Duodenal mucosa (tissue), 2 donors: Measurements from ENCODE around the gene ITGAD.

Experiments used
- H3K27ac ChIP-seq: one replicate; pipeline ENCODE4 v1.7.0; 2013; ENCODE audit warnings: low read depth, low read length
- H3K27me3 ChIP-seq, 2 donors: one replicate each; pipeline ENCODE4 v1.7.0; 2013; ENCODE audit warnings: low read length in 2 of 2, control low read depth in 1 of 2; ENCODE audit not compliant: insufficient read depth in 2 of 2, control insufficient read depth in 1 of 2
- H3K36me3 ChIP-seq, 2 donors: one replicate each; pipeline ENCODE4 v1.7.0; 2013; ENCODE audit warnings: low read length in 2 of 2, control low read depth in 1 of 2; ENCODE audit not compliant: insufficient read depth in 2 of 2, control insufficient read depth in 1 of 2
- H3K4me1 ChIP-seq, 2 donors: one replicate each; pipeline ENCODE4 v1.7.0; 2013; ENCODE audit warnings: low read length in 2 of 2, control low read depth in 1 of 2; ENCODE audit not compliant: insufficient read depth in 2 of 2, control insufficient read depth in 1 of 2
- H3K4me3 ChIP-seq, 2 donors: one replicate each; pipeline ENCODE4 v1.7.0; 2013; ENCODE audit warnings: low read length in 2 of 2, low read depth in 1 of 2
- H3K9ac ChIP-seq, 2 donors: one replicate each; pipeline ENCODE4 v1.7.0; 2013; ENCODE audit warnings: low read length in 2 of 2, low read depth in 1 of 2
- H3K9me3 ChIP-seq, 2 donors: one replicate each; pipeline ENCODE4 v1.7.0; 2013; ENCODE audit warnings: low read length in 2 of 2, control low read depth in 1 of 2; ENCODE audit not compliant: control insufficient read depth in 1 of 2

Gene ITGAD

GRCh38 chr16:31465788-31466370 is 72.7 kb downstream of the ITGAD start:
- Histone ChIP-seq H3K9ac (no peak overlapping the region), H3K4me1 (no peaks in the 10 kb centered on the region), H3K4me3 (no peak overlapping the region), H3K27me3 (no peaks in the 10 kb centered on the region), H3K27ac (no peak overlapping the region), H3K9me3 (no peaks in the 10 kb centered on the region), H3K36me3 (peaks cover 4 to 41% of the 10 kb centered on the region in 2 donors)

GRCh38 chr16:31466381-31466841 is 73.3 kb downstream of the ITGAD start:
- H3K27me3 ChIP-seq = peaks cover 0 to 3% of the 10 kb centered on the region in 2 donors
- H3K4me3 ChIP-seq = no peak overlapping the region
- peaks cover 1 to 5% of the 10 kb centered on the region in 2 donors for H3K4me1 ChIP-seq
- H3K9me3 ChIP-seq = no peaks in the 10 kb centered on the region
- H3K36me3 ChIP-seq = peaks cover 4 to 41% of the 10 kb centered on the region in 2 donors
- H3K9ac ChIP-seq = no peak overlapping the region
- no peak overlapping the region for H3K27ac ChIP-seq

DNA sequence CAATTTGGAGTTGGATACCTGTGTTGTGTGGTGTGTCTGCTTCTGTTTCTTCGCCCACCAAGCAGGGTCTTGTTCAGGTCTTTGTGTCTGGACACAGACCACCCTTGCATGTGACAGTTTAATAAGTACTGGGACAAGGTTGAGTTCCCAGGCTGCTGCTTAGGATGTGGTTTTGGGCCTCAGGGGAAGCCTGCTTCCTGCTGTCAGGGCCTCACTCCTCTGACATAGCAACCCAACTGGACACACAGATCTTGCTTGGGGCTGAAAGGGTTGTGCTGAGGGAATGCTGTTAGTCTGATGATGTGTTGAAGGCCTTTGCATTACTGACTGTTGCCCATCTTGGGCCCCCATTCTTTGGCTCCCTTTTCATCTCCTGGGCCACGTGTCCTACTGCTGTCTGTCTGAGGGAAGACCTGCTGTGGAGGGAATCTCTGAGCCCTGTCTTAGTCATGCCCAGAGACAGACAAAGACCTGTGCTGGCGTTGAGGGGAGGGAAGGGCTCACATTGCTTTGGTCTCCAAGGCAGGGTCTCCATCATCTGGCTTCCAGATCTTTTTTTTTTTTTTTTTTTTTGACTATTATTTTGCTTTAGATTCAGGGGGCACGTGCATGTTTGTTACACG is 74.1 kb downstream of the ITGAD start:
- H3K27ac ChIP-seq = no peak overlapping the region
- H3K9me3 ChIP-seq = no peaks in the 10 kb centered on the region
- H3K36me3 ChIP-seq = peaks cover under 1 to 35% of the 10 kb centered on the region in 2 donors
- H3K27me3 ChIP-seq = peaks cover 0 to 5% of the 10 kb centered on the region in 2 donors
- peaks cover 4 to 9% of the 10 kb centered on the region in 2 donors for H3K4me1 ChIP-seq
- H3K9ac ChIP-seq = no peak overlapping the region
- H3K4me3 ChIP-seq = no peak overlapping the region

DNA sequence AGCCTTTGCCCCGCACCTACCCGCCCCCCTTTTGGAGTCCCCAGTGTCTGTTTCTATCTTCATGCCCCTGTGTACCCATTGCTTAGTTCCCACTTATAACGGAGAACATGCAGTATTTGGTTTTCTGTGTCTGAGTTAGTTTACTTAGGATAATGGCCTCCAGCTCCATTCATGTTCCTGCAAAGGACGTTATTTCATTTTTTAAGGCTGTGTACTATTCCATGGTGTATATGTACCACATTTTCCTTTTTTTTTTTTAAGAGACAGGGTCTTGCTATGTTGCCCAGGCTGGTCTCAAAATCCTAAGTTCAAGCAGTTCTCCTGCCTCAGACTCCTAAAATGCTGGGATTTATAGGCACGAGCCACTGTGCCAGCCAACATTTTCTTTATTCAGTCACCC is 74.7 kb downstream of the ITGAD start:
- Histone ChIP-seq H3K9ac (no peak overlapping the region), H3K4me1 (peaks cover 4 to 9% of the 10 kb centered on the region in 2 donors), H3K4me3 (no peak overlapping the region), H3K9me3 (no peaks in the 10 kb centered on the region), H3K27ac (no peak overlapping the region), H3K36me3 (peaks cover 0 to 32% of the 10 kb centered on the region in 2 donors), H3K27me3 (peaks cover 0 to 5% of the 10 kb centered on the region in 2 donors)

DNA sequence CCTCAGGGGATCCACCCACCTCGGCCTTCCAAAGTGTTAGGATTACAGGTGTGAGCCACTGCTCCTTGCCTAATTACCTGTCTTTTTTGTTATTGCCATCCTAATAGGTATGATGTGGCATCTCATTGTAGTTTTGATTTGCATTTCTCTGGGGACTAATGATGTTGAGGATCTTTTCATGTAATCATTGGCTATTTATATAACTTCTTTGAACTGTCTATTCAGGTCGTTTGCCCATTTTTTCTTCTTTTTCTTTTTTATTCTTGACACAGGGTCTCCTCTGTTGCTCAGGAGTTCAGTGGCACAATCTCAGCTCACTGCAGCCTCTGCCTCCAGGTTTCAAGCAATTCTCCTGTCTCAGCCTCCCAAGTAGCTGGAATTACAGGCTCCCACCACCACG is 77.5 kb downstream of the ITGAD start:
- H3K27ac ChIP-seq = no peak overlapping the region
- peaks cover 4 to 27% of the 10 kb centered on the region in 2 donors for H3K4me1 ChIP-seq

DNA sequence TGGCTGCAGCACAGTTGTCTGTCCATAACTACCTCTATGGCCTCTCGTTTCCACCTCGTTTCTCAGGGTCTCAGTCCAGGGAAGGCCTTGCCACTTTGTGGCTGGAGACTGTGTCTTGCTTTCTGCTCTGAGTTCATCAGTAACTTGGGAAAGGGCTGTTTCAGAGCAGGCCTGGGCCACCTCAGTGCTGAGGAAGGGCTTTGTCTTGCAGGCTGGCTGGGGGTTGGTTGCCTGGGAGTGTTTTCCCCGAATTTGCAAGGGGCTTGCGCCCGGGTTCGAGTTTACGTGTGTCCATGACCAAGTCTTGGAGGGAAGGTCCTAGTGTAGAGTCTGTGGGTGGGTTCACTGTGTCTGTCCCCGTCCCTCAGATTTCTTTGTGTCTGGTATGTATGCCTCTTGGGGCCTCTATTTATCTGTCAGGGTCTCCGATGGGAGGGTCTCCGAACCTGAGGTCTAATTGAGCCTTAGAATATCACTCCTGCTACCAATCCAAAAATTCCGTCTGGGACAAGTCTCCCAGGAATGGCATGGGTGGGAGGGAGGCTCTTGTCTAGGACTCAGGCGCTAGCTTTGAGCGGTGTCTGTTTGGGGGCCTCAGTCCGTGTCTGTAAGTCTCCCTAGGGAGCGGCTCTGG is 78.2 kb downstream of the ITGAD start:
- H3K27ac ChIP-seq = peak overlapping the region; percentile 74
- H3K4me3 ChIP-seq = peak overlapping the region; percentile 54 to 60
- H3K27me3 ChIP-seq = peaks cover 0 to 5% of the 10 kb centered on the region in 2 donors
- peaks cover 0 to 15% of the 10 kb centered on the region in 2 donors for H3K36me3 ChIP-seq
- peaks cover 4 to 33% of the 10 kb centered on the region in 2 donors for H3K4me1 ChIP-seq
- H3K9ac ChIP-seq = peak overlapping the region; percentile 52 to 57
- H3K9me3 ChIP-seq = no peaks in the 10 kb centered on the region

More for the DNA sequence above, 77.5 kb downstream of the ITGAD start:
- Histone ChIP-seq H3K9ac (no peak overlapping the region), H3K36me3 (peaks cover 0 to 22% of the 10 kb centered on the region in 2 donors), H3K27me3 (peaks cover 0 to 5% of the 10 kb centered on the region in 2 donors), H3K4me3 (no peak overlapping the region), H3K9me3 (no peaks in the 10 kb centered on the region)

- H3K27ac ChIP-seq = peak within 1 kb of the TSS; percentile 74
- H3K9ac ChIP-seq = peak within 1 kb of the TSS; percentile 57 to 60
- H3K4me3 ChIP-seq = peak within 1 kb of the TSS; percentile 54 to 71
Observed at GRCh38 chr16:31471875-31472708, 79.0 kb downstream of the ITGAD start, which contains the start of gene TGFB1I1. Gene TGFB1I1 (plus strand): TSS chr16:31472152. CDS start chr16:31472189, 37 bp downstream.

DNA sequence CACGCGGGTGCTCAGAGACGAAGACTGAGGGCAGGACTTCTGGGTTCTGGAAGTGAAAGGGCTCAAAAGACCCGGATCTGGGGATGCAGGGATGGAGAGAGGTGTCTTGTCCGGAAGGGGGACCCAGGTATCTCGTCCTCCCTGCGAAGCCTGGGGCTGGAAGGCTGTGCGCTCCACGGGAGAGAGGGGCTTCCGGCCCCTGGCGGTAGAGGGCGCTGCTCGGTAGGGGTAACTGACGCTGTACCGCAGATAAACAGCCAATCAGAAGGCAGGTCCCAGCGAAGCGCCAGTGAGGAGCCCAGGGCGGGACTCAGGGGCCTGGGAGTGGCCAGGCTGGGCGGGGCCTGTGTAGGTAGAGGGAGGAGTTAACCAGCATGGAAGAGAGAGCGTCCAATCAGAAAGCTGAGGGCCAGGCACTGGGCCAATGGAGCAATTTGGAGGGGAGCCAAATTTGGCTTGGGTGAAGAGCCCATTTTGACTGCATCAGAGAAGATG is 79.6 kb downstream of the ITGAD start:
- peaks cover 5 to 40% of the 10 kb centered on the region in 2 donors for H3K4me1 ChIP-seq
- no peaks in the 10 kb centered on the region for H3K9me3 ChIP-seq
- H3K27ac ChIP-seq = peak overlapping the region; percentile 52
- peak overlapping the region in 1 of 2 donors; percentile 60 for H3K9ac ChIP-seq
- H3K4me3 ChIP-seq = peak overlapping the region; percentile 54 to 71
- peaks cover 0 to 6% of the 10 kb centered on the region in 2 donors for H3K36me3 ChIP-seq
- H3K27me3 ChIP-seq = peaks cover 0 to 5% of the 10 kb centered on the region in 2 donors

More at GRCh38 chr16:31471875-31472708, 79.0 kb downstream of the ITGAD start, which contains the start of gene TGFB1I1:
- Histone ChIP-seq H3K4me1 (peaks cover 4 to 34% of the 10 kb centered on the region in 2 donors), H3K36me3 (peaks cover 0 to 7% of the 10 kb centered on the region in 2 donors), H3K9me3 (no peaks in the 10 kb centered on the region), H3K27me3 (peaks cover 0 to 5% of the 10 kb centered on the region in 2 donors)

DNA sequence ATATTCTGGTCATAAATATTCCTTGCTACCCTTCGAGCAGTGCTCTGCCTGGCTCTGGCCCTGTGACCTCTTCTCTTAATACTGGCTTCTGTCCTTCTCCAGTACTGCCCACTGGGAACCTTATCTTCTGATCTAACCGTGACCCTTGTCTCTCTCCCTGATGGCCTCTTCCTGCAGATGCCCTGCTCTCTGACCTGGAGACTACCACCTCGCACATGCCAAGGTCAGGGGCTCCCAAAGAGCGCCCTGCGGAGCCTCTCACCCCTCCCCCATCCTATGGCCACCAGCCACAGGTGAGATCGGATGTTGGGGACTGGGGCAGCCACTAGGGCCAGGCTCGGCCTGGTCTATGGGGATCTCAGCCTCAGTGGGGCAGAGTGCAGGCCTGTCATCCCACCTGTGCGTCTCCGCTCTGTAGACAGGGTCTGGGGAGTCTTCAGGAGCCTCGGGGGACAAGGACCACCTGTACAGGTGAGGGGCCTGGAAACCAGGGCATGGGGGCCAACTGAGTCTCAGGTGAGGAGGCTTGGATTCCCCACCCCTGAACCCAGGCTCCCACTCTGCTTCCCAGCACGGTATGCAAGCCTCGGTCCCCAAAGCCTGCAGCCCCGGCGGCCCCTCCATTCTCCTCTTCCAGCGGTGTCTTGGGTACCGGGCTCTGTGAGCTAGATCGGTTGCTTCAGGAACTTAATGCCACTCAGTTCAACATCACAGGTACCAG is 80.3 kb downstream of the ITGAD start:
- peaks cover 0 to 6% of the 10 kb centered on the region in 2 donors for H3K36me3 ChIP-seq
- H3K4me3 ChIP-seq = no peak overlapping the region

More for the DNA sequence above, 80.3 kb downstream of the ITGAD start:
- Histone ChIP-seq H3K27ac (no peak overlapping the region), H3K4me1 (peaks cover 9 to 43% of the 10 kb centered on the region in 2 donors), H3K27me3 (peaks cover 0 to 5% of the 10 kb centered on the region in 2 donors), H3K9me3 (no peaks in the 10 kb centered on the region), H3K9ac (no peak overlapping the region)
